Retinal pigment epithelial cell (primary cell): ENCODE results near the gene TRIAP1.

ENCODE experiments used
- DNase-seq: peaks from one replicate; pipeline ENCODE4 v3.0.0-alpha.2; 2010; ENCODE audit warnings: low read depth
- H3K4me3 ChIP-seq: 2 replicates; pipeline ENCODE4 v1.5.1; 2011; ENCODE audit warnings: mild to moderate bottlenecking, low read length, control low read depth, moderate library complexity
- CTCF ChIP-seq: conservative IDR thresholded peaks from 2 replicates; pipeline ENCODE4 v1.5.1; 2011; ENCODE audit warnings: low read depth, low read length, control low read depth, inconsistent platforms

The TRIAP1 gene

GRCh38 chr12:120468325-120468820 is 22.2 kb upstream of the TRIAP1 start:
- TF ChIP-seq CTCF = no peak
- no peak for DNase-seq
- H3K4me3 ChIP-seq = peak overlapping the region; percentile 82

GRCh38 chr12:120467439-120467838 is 21.3 kb upstream of the TRIAP1 start:
- TF ChIP-seq CTCF = no peak
- no peak for DNase-seq
- H3K4me3 ChIP-seq = no peak overlapping the region

- peak; percentile 68 for TF ChIP-seq CTCF
- no peak overlapping the region for H3K4me3 ChIP-seq
- DNase-seq = no peak
Observed at GRCh38 chr12:120466560-120467315, 20.6 kb upstream of the TRIAP1 start.

GRCh38 chr12:120465756-120466155 is 19.6 kb upstream of the TRIAP1 start:
- DNase-seq = no peak
- TF ChIP-seq CTCF = no peak
- no peak overlapping the region for H3K4me3 ChIP-seq

- no peak overlapping the region for H3K4me3 ChIP-seq
- DNase-seq = no peak
- no peak for TF ChIP-seq CTCF
Observed at GRCh38 chr12:120463712-120464111, 17.5 kb upstream of the TRIAP1 start.

GRCh38 chr12:120462099-120462640 is 16.0 kb upstream of the TRIAP1 start:
- no peak overlapping the region for H3K4me3 ChIP-seq
- DNase-seq = no peak
- TF ChIP-seq CTCF = no peak

- no peak overlapping the region for H3K4me3 ChIP-seq
- TF ChIP-seq CTCF = no peak
- DNase-seq = no peak
Observed at GRCh38 chr12:120460157-120460556, 14.0 kb upstream of the TRIAP1 start.
